AG09319 (cell line): ENCODE measurements around the gene C12orf43.
A peak's percentile ranks its signal among the peaks of the same experiment; 100 is the strongest.

ENCODE experiments used
- DNase-seq: peaks from one replicate; pipeline ENCODE4 v3.0.0-alpha.2; 2010; ENCODE audit warnings: low read depth; ENCODE audit errors: extremely low read depth
- TF ChIP-seq, protein P1 (sequence below): IDR thresholded peaks from 2 replicates; pipeline ENCODE4 v1.5.1; 2011; ENCODE audit warnings: low read depth, mild to moderate bottlenecking, inconsistent platforms, low read length, moderate library complexity

C12orf43 gene

DNA sequence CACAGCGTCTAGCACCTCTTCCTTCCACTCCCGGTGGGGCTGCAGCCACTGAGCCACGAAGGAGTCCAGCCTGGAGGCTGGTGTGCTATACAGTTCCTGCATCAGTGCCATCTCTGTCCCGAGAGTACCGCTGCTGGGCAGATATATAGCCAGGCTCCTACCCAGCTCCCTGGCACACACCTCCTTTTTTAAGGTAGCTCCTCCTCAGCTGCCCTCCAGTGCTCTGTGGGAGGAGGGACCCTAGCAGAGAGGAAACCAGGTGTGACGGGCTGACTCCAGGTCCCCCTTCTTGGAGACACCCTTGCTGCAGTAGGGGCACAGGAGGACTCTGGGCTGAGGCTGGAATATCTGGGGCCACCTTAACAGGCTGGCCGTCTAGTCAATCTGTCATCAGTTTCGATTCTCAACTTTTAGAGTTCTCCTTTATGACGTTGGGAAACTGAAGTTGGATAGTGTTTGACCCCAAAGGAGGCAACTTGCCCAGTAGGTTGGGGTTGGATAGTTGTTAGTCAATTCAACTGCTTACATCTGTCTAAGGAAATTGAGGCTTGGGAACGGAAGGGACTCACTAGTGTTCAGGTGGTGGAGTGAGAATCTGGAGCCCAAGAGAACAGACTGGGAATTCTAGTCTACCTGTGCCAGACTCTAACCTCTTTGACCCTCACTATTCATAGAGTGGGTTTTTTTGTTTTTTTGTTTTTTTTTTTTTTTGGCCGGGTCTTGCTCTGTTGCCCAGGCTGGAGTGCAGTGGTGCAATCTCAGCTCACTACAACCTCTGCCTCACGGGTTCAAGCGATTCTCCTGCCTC is 22.8 kb upstream of the C12orf43 start, which contains the start of gene OASL:
Gene OASL, minus strand, starts transcription at position 386 of the 808 bp plus-strand sequence. Its CDS starts 275 bp downstream, at position 111.
- TF ChIP-seq, protein P1, sequence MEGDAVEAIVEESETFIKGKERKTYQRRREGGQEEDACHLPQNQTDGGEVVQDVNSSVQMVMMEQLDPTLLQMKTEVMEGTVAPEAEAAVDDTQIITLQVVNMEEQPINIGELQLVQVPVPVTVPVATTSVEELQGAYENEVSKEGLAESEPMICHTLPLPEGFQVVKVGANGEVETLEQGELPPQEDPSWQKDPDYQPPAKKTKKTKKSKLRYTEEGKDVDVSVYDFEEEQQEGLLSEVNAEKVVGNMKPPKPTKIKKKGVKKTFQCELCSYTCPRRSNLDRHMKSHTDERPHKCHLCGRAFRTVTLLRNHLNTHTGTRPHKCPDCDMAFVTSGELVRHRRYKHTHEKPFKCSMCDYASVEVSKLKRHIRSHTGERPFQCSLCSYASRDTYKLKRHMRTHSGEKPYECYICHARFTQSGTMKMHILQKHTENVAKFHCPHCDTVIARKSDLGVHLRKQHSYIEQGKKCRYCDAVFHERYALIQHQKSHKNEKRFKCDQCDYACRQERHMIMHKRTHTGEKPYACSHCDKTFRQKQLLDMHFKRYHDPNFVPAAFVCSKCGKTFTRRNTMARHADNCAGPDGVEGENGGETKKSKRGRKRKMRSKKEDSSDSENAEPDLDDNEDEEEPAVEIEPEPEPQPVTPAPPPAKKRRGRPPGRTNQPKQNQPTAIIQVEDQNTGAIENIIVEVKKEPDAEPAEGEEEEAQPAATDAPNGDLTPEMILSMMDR, result no peak
- DNase-seq, result peak; percentile 5

DNA sequence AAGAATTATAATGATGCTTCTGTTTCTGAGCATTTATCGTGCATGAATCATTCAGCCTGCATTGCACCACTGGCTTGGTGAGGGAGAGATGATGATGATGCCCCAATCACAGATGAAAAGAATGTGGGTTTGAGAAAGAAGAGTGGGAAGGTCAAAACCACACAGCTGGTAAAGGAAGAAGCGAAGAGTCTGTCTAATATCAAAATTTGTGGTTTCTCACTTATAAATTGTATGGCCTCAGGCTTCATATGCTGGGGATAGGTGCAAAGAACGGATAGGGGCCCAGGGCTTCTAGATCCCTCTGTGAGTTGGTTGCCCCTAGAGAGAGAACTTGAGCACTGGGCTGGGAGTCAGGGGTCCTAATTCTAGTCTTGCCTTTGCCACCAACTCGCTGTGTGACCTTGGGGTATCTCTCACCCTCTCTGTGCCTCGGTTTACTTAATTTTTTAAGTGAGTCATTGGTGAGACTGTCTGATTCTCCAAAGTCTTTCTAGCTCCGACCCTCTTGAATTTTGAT is 20.6 kb upstream of the C12orf43 start:
- DNase-seq, result peak; percentile 30
- TF ChIP-seq, protein P1, result no peak

DNA sequence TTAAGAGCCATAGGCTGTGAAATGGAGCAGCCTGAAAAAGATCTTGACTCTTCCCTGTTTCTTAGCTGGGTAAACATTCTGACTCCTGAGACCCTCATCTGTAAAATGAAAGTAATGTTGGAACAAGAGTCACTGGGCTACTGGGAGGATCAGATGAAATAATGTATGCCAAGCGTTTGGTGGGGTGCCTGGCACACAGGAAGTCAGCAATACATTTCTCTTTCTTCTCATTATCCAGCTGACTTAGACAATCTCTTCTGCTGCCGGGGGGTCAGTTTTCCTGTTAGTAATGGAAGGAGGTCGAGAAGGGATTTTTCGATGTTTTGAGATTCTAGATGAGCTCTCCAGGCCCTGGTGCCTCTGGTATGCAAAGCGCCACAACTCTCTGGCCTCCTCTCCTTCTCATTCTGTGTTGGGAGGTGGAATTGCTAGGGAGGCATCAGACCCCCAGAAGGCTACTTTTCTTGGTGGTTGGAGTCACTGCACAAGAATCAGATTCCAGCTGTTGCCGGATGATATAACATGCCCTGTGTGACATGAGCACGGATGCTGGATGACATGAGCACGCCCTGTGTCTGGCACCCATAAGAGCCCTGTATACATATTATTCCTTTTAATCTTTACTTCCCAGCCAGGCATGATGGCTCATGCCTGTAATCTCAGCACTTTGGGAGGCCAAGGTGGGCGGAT is 18.5 kb upstream of the C12orf43 start:
- TF ChIP-seq, protein P1, result no peak
- no peak for DNase-seq

DNA sequence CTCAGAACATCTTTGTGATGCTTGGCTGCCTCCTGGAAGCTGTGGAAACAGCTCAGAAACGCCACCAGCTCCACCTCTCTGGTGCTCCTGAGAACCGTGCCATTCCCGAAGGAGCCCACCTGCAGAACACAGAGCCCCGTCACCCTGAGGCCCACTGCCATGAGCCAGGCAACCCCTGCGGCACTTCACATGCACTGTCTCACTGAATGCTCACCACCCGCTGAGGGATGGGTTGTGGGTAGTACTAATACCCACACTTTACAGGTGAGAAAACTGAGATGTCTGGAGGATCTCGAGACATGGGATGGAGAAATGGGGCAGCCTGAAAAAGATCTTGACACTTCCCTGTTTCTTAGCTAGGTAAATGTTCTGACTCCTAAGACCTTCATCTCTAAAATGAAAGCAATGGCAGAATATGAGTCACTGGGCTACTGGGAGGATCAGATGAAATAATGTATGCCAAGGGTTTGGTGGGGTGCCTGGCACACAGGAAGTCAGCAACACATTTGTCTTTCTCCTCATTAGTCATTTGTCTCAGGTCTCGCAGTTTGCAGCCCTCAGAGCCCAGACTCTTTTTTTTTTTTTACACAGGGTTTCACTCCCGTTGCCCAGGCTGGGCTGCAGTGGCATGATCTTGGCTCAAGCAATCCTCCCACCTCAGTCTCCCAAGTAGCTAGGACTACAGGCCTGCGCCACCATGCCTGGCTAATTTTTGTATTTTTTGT is 17.5 kb upstream of the C12orf43 start:
- TF ChIP-seq, protein P1, result no peak
- DNase-seq, result peak; percentile 7

DNA sequence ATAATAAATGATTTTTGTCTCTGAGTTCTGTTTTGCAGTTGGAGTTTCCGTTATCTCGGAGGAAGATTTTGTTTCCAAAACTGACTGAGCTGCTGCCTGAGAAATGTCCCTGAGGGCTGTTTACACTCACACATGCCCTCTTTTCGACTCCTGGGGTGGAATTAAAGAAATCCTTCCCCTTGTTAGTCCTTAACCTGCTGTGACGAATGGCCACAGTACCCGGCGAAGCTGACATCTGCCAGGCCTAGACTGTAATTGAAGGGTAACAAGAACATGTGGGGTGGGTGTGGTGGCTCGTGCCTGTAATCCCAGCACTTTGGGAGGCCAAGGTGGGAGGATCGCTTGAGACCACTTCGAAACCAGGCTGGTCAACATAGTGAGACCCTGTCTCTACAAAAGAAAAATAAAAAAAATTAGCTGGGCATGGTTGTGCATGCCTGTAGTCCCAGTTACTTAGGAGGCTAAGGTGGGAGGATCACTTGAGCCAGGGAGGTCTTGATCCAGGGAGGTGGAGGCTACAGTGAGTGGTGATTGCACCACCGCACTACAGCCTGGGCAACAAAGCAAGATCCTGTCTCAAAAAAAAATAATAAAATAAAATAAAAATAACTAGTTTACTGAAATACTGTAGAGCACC is 14.4 kb upstream of the C12orf43 start:
- TF ChIP-seq, protein P1, result no peak
- DNase-seq, result no peak

DNA sequence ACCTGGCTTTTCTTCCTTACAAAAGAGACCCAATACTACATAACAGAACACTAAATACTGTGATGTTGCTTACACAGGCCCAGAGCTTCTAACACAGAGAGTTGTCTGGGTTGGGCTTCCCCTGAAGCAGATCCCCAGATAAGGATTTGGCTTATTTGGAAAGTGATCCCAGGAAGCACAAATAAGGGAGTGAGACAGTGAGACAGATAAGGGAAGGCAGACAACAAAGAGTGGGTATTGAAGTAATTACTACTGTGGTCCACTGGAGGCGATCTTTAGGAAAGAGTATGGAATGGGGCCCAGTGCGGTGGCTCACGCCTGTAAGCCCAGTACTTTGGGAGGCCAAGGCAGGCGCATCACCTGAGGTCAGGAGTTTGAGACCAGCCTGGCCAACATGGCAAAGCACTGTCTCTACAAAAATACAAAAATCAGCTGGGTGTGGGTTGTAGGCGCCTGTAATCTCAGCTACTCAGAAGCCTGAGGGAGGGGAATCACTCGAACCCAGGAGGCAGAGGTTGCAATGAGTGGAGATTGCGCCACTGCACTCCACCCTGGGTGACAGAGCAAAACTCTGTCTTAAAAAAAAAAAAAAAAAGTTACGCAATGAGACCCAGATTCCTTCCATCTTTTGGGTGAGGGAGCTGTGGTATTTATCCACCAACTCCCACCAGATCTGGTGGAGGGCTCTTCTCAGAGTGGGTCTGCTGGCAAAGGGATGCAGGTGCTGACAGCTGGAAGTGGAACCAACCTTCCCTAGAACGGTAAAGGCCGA is 10.2 kb upstream of the C12orf43 start:
- DNase-seq, result no peak
- TF ChIP-seq, protein P1, result no peak
